IPS-20b (cell line): ENCODE data around the gene RGL1.

Source experiments
- H3K27ac ChIP-seq: one replicate; pipeline ENCODE4 v1.5.1; 2013; ENCODE audit warnings: low read length
- H3K27me3 ChIP-seq: 2 replicates; pipeline ENCODE4 v1.6.1; 2013; ENCODE audit warnings: mild to moderate bottlenecking, low read length, inconsistent platforms; ENCODE audit not compliant: insufficient read depth
- H3K36me3 ChIP-seq: 2 replicates; pipeline ENCODE4 v1.6.1; 2013; ENCODE audit warnings: low read depth, mild to moderate bottlenecking, inconsistent platforms, low read length, moderate library complexity; ENCODE audit not compliant: insufficient read depth
- H3K4me1 ChIP-seq: 2 replicates; pipeline ENCODE4 v1.6.1; 2013; ENCODE audit warnings: mild to moderate bottlenecking, control low read depth, inconsistent platforms, low read length, moderate library complexity; ENCODE audit not compliant: insufficient read depth
- H3K4me3 ChIP-seq: 2 replicates; pipeline ENCODE4 v1.5.1; 2013; ENCODE audit warnings: mild to moderate bottlenecking, low read length, inconsistent platforms
- H3K9ac ChIP-seq: 2 replicates; pipeline ENCODE4 v1.6.1; 2013; ENCODE audit warnings: low read depth, mild to moderate bottlenecking, inconsistent platforms, low read length, moderate library complexity
- H3K9me3 ChIP-seq: 2 replicates; pipeline ENCODE4 v1.6.1; 2013; ENCODE audit warnings: mild to moderate bottlenecking, low read depth, low read length, inconsistent platforms; ENCODE audit not compliant: insufficient read depth

The RGL1 gene

GRCh38 chr1:183847641-183848040 is 42.7 kb downstream of the RGL1 start:
- Histone ChIP-seq H3K9ac (no peak overlapping the region), H3K27ac (no peak overlapping the region), H3K4me1 (no peaks in the 10 kb centered on the region), H3K27me3 (no peaks in the 10 kb centered on the region), H3K9me3 (no peaks in the 10 kb centered on the region), H3K4me3 (no peak overlapping the region), H3K36me3 (no peaks in the 10 kb centered on the region)

- Histone ChIP-seq H3K4me3 (no peak overlapping the region), H3K27me3 (no peaks in the 10 kb centered on the region), H3K9ac (no peak overlapping the region), H3K9me3 (no peaks in the 10 kb centered on the region), H3K27ac (no peak overlapping the region), H3K36me3 (no peaks in the 10 kb centered on the region), H3K4me1 (no peaks in the 10 kb centered on the region)
Measured at GRCh38 chr1:183850852-183851251, 45.9 kb downstream of the RGL1 start.

GRCh38 chr1:183859119-183859518 is 54.2 kb downstream of the RGL1 start:
- H3K9me3 ChIP-seq: no peaks in the 10 kb centered on the region
- H3K27ac ChIP-seq: no peak overlapping the region
- H3K27me3 ChIP-seq: no peaks in the 10 kb centered on the region
- H3K4me3 ChIP-seq: no peak overlapping the region
- H3K9ac ChIP-seq: no peak overlapping the region
- no peaks in the 10 kb centered on the region for H3K4me1 ChIP-seq
- H3K36me3 ChIP-seq: no peaks in the 10 kb centered on the region

GRCh38 chr1:183859831-183860230 is 54.9 kb downstream of the RGL1 start:
- Histone ChIP-seq H3K9ac (no peak overlapping the region), H3K4me3 (no peak overlapping the region), H3K4me1 (no peaks in the 10 kb centered on the region), H3K9me3 (no peaks in the 10 kb centered on the region), H3K36me3 (no peaks in the 10 kb centered on the region), H3K27ac (no peak overlapping the region), H3K27me3 (no peaks in the 10 kb centered on the region)

- Histone ChIP-seq H3K4me1 (no peaks in the 10 kb centered on the region), H3K27ac (no peak overlapping the region), H3K27me3 (no peaks in the 10 kb centered on the region), H3K9ac (no peak overlapping the region), H3K36me3 (no peaks in the 10 kb centered on the region), H3K9me3 (no peaks in the 10 kb centered on the region), H3K4me3 (no peak overlapping the region)
Measured at GRCh38 chr1:183862967-183863366, 58.0 kb downstream of the RGL1 start.

GRCh38 chr1:183863852-183864251 is 58.9 kb downstream of the RGL1 start:
- H3K9ac ChIP-seq: no peak overlapping the region
- no peak overlapping the region for H3K4me3 ChIP-seq
- H3K36me3 ChIP-seq: no peaks in the 10 kb centered on the region
- no peaks in the 10 kb centered on the region for H3K9me3 ChIP-seq
- no peaks in the 10 kb centered on the region for H3K27me3 ChIP-seq
- no peak overlapping the region for H3K27ac ChIP-seq
- H3K4me1 ChIP-seq: no peaks in the 10 kb centered on the region

GRCh38 chr1:183864611-183865010 is 59.7 kb downstream of the RGL1 start:
- H3K27ac ChIP-seq: no peak overlapping the region
- H3K4me1 ChIP-seq: no peaks in the 10 kb centered on the region
- no peaks in the 10 kb centered on the region for H3K9me3 ChIP-seq
- H3K4me3 ChIP-seq: no peak overlapping the region
- H3K9ac ChIP-seq: no peak overlapping the region
- H3K36me3 ChIP-seq: no peaks in the 10 kb centered on the region
- H3K27me3 ChIP-seq: no peaks in the 10 kb centered on the region

- Histone ChIP-seq H3K4me1 (peaks cover 26% of the 10 kb centered on the region), H3K27ac (no peak overlapping the region), H3K9me3 (no peaks in the 10 kb centered on the region), H3K9ac (no peak overlapping the region), H3K36me3 (no peaks in the 10 kb centered on the region), H3K27me3 (no peaks in the 10 kb centered on the region), H3K4me3 (no peak overlapping the region)
Measured at GRCh38 chr1:183869230-183869629, 64.3 kb downstream of the RGL1 start.

- Histone ChIP-seq H3K27me3 (no peaks in the 10 kb centered on the region), H3K36me3 (no peaks in the 10 kb centered on the region), H3K9me3 (no peaks in the 10 kb centered on the region), H3K4me3 (no peak overlapping the region), H3K4me1 (peaks cover 26% of the 10 kb centered on the region), H3K9ac (no peak overlapping the region), H3K27ac (no peak overlapping the region)
Measured at GRCh38 chr1:183869664-183870063, 64.7 kb downstream of the RGL1 start.

- Histone ChIP-seq H3K27me3 (no peaks in the 10 kb centered on the region), H3K4me3 (no peak overlapping the region), H3K36me3 (no peaks in the 10 kb centered on the region), H3K9me3 (no peaks in the 10 kb centered on the region), H3K4me1 (peaks cover 26% of the 10 kb centered on the region), H3K27ac (no peak overlapping the region), H3K9ac (no peak overlapping the region)
Measured at GRCh38 chr1:183870351-183871077, 65.6 kb downstream of the RGL1 start.

GRCh38 chr1:183871142-183871541 is 66.2 kb downstream of the RGL1 start:
- no peak overlapping the region for H3K4me3 ChIP-seq
- H3K36me3 ChIP-seq: no peaks in the 10 kb centered on the region
- no peaks in the 10 kb centered on the region for H3K27me3 ChIP-seq
- no peak overlapping the region for H3K9ac ChIP-seq
- H3K4me1 ChIP-seq: peaks cover 26% of the 10 kb centered on the region
- H3K9me3 ChIP-seq: no peaks in the 10 kb centered on the region
- no peak overlapping the region for H3K27ac ChIP-seq

GRCh38 chr1:183871601-183872000 is 66.7 kb downstream of the RGL1 start:
- Histone ChIP-seq H3K27me3 (no peaks in the 10 kb centered on the region), H3K36me3 (no peaks in the 10 kb centered on the region), H3K9me3 (no peaks in the 10 kb centered on the region), H3K4me1 (peaks cover 26% of the 10 kb centered on the region), H3K9ac (no peak overlapping the region), H3K27ac (no peak overlapping the region), H3K4me3 (no peak overlapping the region)
